RWPE2 (cell line): ENCODE results near the gene ZNF587.
"Not testable (repeated sequence)": the region's sequence is repeated elsewhere in the genome, so short reads cannot be mapped to it uniquely, and the experiment has no call there.

Experiments
- ATAC-seq: fragments of 200-7000 bp; cut with Tn5 transposase; 3 replicates; pipeline ENCODE4 v1.9.1; 2021; ENCODE audit warnings: low read depth
- DNase-seq: peaks from one replicate; pipeline ENCODE4 v3.0.0-alpha.2; 2020; ENCODE audit warnings: low spot score
- H3K27ac ChIP-seq: fragments of 450-650 bp; 2 replicates; pipeline ENCODE4 v1.5.1; 2017; ENCODE audit warnings: mild to moderate bottlenecking; ENCODE audit not compliant: poor library complexity, severe bottlenecking
- H3K27me3 ChIP-seq: fragments of 250-450 bp; sonication (Bioruptor Pico); 2 replicates; pipeline ENCODE4 v1.5.1; 2021; ENCODE audit warnings: mild to moderate bottlenecking, moderate library complexity; ENCODE audit not compliant: insufficient read depth, poor library complexity, severe bottlenecking
- H3K36me3 ChIP-seq: fragments of 250-450 bp; sonication (Bioruptor Pico); 2 replicates; pipeline ENCODE4 v1.5.1; 2020; ENCODE audit warnings: low read depth, mild to moderate bottlenecking, moderate library complexity
- H3K4me1 ChIP-seq: fragments of 250-450 bp; sonication (Bioruptor Pico); 2 replicates; pipeline ENCODE4 v1.5.1; 2021; ENCODE audit warnings: mild to moderate bottlenecking, moderate library complexity; ENCODE audit not compliant: insufficient read depth, poor library complexity, severe bottlenecking
- H3K4me3 ChIP-seq: fragments of 250-450 bp; sonication (Bioruptor Pico); 2 replicates; pipeline ENCODE4 v1.5.1; 2021; ENCODE audit warnings: mild to moderate bottlenecking, moderate library complexity; ENCODE audit not compliant: severe bottlenecking
- H3K9me3 ChIP-seq: fragments of 250-450 bp; sonication (Bioruptor Pico); 2 replicates; pipeline ENCODE4 v1.5.1; 2021; ENCODE audit warnings: mild to moderate bottlenecking, moderate library complexity; ENCODE audit not compliant: severe bottlenecking
- TF ChIP-seq, protein P1 (sequence below): fragments of 450-650 bp; IDR thresholded peaks from one replicate; pipeline ENCODE4 v1.5.1; 2017; ENCODE audit warnings: mild to moderate bottlenecking, moderate library complexity; ENCODE audit not compliant: poor library complexity, severe bottlenecking

ZNF587 gene

DNA sequence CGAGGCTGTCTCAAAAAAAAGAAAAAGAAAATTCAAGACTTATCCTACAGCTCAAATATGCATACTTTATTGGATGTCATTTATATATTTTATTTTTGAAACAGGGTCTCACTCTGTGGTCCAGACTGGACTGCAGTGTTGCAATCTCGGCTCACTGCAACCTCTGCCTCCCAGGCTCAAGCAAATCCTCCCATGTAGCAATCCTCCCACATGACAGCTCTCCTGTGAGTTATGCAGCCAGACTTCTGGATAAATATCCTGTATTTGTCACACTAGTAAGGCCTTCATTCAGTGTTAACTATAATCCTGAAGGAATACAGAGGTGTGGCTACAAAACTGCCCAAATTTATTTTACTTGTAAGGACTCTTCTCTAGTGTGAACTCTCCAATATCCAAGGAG is 42.1 kb upstream of the ZNF587 start:
- TF ChIP-seq, protein P1, sequence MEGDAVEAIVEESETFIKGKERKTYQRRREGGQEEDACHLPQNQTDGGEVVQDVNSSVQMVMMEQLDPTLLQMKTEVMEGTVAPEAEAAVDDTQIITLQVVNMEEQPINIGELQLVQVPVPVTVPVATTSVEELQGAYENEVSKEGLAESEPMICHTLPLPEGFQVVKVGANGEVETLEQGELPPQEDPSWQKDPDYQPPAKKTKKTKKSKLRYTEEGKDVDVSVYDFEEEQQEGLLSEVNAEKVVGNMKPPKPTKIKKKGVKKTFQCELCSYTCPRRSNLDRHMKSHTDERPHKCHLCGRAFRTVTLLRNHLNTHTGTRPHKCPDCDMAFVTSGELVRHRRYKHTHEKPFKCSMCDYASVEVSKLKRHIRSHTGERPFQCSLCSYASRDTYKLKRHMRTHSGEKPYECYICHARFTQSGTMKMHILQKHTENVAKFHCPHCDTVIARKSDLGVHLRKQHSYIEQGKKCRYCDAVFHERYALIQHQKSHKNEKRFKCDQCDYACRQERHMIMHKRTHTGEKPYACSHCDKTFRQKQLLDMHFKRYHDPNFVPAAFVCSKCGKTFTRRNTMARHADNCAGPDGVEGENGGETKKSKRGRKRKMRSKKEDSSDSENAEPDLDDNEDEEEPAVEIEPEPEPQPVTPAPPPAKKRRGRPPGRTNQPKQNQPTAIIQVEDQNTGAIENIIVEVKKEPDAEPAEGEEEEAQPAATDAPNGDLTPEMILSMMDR, result no peak
- Histone ChIP-seq H3K27me3 (no peaks in the 10 kb centered on the region), H3K36me3 (peaks cover 54% of the 10 kb centered on the region), H3K27ac (no peak overlapping the region), H3K9me3 (no peaks in the 10 kb centered on the region), H3K4me1 (peaks cover 20% of the 10 kb centered on the region), H3K4me3 (no peak overlapping the region)
- DNase-seq (no peak), ATAC-seq (no peak)

DNA sequence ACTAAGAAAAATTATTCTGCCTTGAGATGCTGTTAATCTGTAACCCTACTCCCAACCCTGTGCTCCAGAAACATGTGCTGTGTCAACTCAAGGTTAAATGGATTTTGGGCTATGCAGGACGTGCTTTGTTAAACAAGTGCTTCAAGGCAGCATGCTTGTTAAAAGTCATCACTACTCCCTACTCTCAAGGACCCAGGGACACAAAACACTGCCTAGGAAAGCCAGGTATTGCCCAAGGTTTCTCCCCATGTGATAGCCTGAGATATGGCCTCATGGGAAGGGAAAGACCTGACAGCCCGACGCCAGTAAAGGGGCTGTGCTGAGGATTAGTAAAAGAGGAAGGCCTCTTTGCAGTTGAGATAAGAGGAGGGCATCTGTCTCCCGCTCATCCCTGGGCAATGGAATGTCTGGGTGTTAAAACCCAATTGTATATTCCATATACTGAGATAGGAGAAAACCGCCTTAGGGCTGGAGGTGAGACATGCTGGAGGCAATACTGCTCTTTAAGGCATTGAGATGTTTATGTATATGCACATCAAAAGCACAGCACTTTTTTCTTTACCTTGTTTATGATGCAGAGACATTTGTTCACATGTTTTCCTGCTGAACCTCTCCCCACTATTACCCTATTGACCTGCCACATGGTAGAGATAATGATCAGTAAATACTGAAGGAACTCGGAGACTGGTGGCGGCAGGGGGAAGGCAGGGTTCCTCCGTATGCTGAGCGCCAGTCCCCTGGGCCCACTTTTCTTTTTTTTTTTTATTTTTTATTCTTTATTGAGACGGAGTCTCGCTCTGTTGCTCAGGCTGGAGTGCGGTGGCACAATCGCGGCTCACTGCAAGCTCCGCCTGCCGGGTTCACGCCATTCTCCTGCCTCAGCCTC is 39.0 kb upstream of the ZNF587 start:
- H3K27me3 ChIP-seq, H3K4me1 ChIP-seq, H3K27ac ChIP-seq, DNase-seq, H3K4me3 ChIP-seq, ATAC-seq, H3K9me3 ChIP-seq: not testable (repeated sequence)
- H3K36me3 ChIP-seq, result peaks cover 61% of the 10 kb centered on the region

DNA sequence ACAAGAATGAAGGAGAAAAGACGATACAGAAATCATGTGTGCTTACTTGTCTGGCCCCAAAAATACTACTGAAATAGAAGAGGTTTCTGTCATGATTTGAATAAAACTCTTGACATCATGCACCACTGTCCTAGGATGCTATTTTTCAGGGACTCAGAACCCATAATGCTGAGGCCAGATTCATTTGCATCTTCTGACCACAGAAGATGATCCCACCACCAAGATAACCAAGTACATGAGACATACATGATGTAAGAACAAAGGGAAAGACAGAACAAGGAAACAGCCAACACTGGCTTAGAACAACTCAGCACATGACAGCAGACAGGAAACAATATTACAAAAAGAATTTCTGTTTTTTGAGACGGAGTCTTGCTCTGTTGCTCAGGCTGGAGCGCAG is 37.4 kb upstream of the ZNF587 start:
- no peak for ATAC-seq
- no peak for DNase-seq
- Histone ChIP-seq H3K36me3 (peaks cover 52% of the 10 kb centered on the region), H3K4me3 (no peak overlapping the region), H3K4me1 (no peaks in the 10 kb centered on the region), H3K27me3 (no peaks in the 10 kb centered on the region), H3K9me3 (no peaks in the 10 kb centered on the region), H3K27ac (no peak overlapping the region)
- TF ChIP-seq, protein P1, result no peak

DNA sequence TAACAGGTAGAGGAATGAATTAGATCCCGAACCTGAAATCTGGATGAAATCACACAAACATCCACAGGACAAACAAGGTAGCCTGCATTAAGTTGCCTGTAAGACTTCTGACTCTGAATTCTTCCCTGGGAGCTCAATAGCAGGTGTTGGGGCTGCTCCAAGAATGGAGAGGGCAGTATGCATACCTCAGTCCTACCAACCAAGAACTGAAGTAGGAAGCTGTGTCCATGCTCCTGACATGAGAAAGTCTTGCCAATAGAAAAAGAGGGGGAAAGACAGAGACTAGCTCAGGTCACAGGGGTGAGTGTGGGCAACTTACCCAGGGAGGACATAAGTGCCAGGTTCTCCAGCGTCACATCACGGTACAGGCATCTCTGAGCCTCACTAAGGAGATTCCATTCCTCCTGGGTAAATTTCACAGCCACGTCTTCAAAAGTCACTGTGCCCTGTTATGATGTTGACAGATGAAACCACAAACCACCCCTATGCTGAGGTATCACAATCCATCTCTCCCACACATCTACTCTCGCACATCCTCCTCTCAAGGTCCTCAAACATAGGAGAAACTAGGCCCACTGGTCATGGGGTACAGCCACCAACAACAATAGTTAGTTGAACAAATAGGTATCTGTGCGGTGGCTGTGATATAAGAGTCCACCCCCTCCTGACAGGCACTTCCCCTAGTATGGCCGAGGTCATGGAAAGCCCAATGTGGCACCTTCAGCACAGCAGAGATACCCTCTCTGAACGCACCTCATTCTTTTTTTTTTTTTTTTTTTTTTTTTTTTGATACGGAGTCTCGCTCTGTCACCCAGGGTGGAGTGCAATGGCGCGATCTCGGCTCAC is 36.5 kb upstream of the ZNF587 start:
- not testable (repeated sequence) for H3K4me1 ChIP-seq
- Histone ChIP-seq H3K27ac (peak overlapping the region; percentile 23), H3K4me3 (peak overlapping the region; percentile 73)

DNA sequence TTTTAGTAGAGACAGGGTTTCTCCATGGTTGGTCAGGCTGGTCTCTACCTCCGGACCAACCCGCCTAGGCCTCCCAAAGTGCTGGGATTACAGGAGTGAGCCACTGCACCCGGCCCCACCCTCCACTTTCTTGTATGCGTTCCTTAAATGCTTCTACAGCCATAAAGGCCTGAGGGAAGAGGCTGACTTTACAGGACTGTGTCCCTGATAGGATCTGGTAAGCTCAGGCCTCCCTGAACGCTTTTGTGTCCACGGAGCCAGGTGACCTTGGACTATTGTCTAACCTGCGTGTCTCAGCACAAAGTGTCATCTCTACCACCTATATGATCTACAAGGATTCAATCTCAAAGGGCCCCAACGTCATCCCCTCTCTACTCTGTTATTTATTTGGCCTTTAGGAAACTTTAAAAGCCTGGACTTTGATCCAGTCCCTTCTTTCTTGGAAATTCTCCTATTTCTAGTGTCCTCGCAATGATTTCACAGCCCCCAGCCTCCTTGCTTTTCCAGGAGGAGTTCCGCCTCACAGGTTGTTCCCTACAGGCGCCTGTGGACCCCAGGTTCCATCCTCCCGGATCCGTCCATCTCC is 35.6 kb upstream of the ZNF587 start:
- Histone ChIP-seq H3K4me1 (no peaks in the 10 kb centered on the region), H3K27me3 (no peaks in the 10 kb centered on the region), H3K27ac (peak overlapping the region; percentile 23), H3K36me3 (peaks cover 38% of the 10 kb centered on the region), H3K9me3 (no peaks in the 10 kb centered on the region), H3K4me3 (peak overlapping the region; percentile 73)
- peak; percentile 35; the same call in 2 of the 3 replicates for ATAC-seq
- TF ChIP-seq, protein P1, result no peak
- DNase-seq, result no peak

More for the DNA sequence above, 36.5 kb upstream of the ZNF587 start:
- peaks cover 42% of the 10 kb centered on the region for H3K36me3 ChIP-seq
- not testable (repeated sequence) for ATAC-seq, H3K9me3 ChIP-seq, DNase-seq, H3K27me3 ChIP-seq
